Mesenchymal stem cell (in vitro differentiated cells and primary cell): ENCODE measurements around the gene ARHGEF19.
"Not testable (repeated sequence)": the region's sequence is repeated elsewhere in the genome, so short reads cannot be mapped to it uniquely, and the experiment has no call there.

ENCODE experiments used
- DNase-seq: peaks from one replicate; pipeline ENCODE4 v3.0.0-alpha.2; 2013
- H2AFZ ChIP-seq: one replicate; pipeline ENCODE4 v1.6.1; 2013; ENCODE audit warnings: low read depth, mild to moderate bottlenecking, control low read depth, inconsistent platforms, low read length, moderate library complexity
- H2AK5ac ChIP-seq: 2 replicates; pipeline ENCODE4 v1.6.1; 2013; ENCODE audit warnings: low read length, moderate library complexity, mild to moderate bottlenecking, inconsistent platforms; ENCODE audit not compliant: severe bottlenecking
- H2BK120ac ChIP-seq: one replicate; pipeline ENCODE4 v1.6.1; 2013; ENCODE audit warnings: low read depth, mild to moderate bottlenecking, inconsistent platforms, low read length, moderate library complexity
- H2BK12ac ChIP-seq, 2 experiments: one replicate each; pipeline ENCODE4 v1.6.1; 2013; ENCODE audit warnings: inconsistent platforms in 2 of 2, low read length in 2 of 2, mild to moderate bottlenecking in 2 of 2, moderate library complexity in 2 of 2, control low read depth in 1 of 2
- H2BK15ac ChIP-seq: one replicate; pipeline ENCODE4 v1.6.1; 2013; ENCODE audit warnings: mild to moderate bottlenecking, low read depth, inconsistent platforms; ENCODE audit not compliant: poor library complexity, severe bottlenecking
- H2BK5ac ChIP-seq: 2 replicates; pipeline ENCODE4 v1.6.1; 2013; ENCODE audit warnings: low read depth, mild to moderate bottlenecking, low read length, control low read depth, inconsistent platforms; ENCODE audit not compliant: poor library complexity, severe bottlenecking
- H3K14ac ChIP-seq, 2 experiments: one replicate each; pipeline ENCODE4 v1.6.1; 2013; ENCODE audit warnings: inconsistent platforms in 2 of 2, low read length in 2 of 2, control low read depth in 1 of 2, mild to moderate bottlenecking in 1 of 2, moderate library complexity in 1 of 2
- H3K18ac ChIP-seq, 2 experiments: one replicate each; pipeline ENCODE4 v1.6.1; 2013; ENCODE audit warnings: inconsistent platforms in 2 of 2, low read length in 2 of 2, control low read depth in 1 of 2, low read depth in 1 of 2, mild to moderate bottlenecking in 1 of 2
- H3K23ac ChIP-seq, 2 experiments: one replicate each; pipeline ENCODE4 v1.6.1; 2013; ENCODE audit warnings: inconsistent platforms in 2 of 2, low read length in 2 of 2, mild to moderate bottlenecking in 2 of 2, moderate library complexity in 2 of 2, control low read depth in 1 of 2
- H3K27ac ChIP-seq: 2 replicates; pipeline ENCODE4 v1.5.1; 2013; ENCODE audit warnings: mild to moderate bottlenecking, moderate library complexity, low read length, control low read depth, inconsistent platforms; ENCODE audit not compliant: poor library complexity, severe bottlenecking
- H3K27me3 ChIP-seq, 2 experiments: 2 replicates each; pipeline versions ENCODE4 v1.6.1 to v1.7.0; 2013; ENCODE audit warnings: low read length in 2 of 2, mild to moderate bottlenecking in 2 of 2, moderate library complexity in 2 of 2, control low read depth in 1 of 2, inconsistent platforms in 1 of 2; ENCODE audit not compliant: control insufficient read depth in 1 of 2, insufficient read depth in 1 of 2
- H3K36me3 ChIP-seq, 2 experiments: 2 replicates each; pipeline versions ENCODE4 v1.6.1 to v1.7.0; 2013; ENCODE audit warnings: low read length in 2 of 2, control low read depth in 1 of 2, inconsistent platforms in 1 of 2, low read depth in 1 of 2, mild to moderate bottlenecking in 1 of 2; ENCODE audit not compliant: insufficient read depth in 2 of 2, control insufficient read depth in 1 of 2
- H3K4ac ChIP-seq, 2 experiments: one replicate each; pipeline ENCODE4 v1.6.1; 2013; ENCODE audit warnings: inconsistent platforms in 2 of 2, low read length in 2 of 2, mild to moderate bottlenecking in 2 of 2, moderate library complexity in 2 of 2, control low read depth in 1 of 2, low read depth in 1 of 2
- H3K4me1 ChIP-seq: 2 replicates; pipeline ENCODE4 v1.6.1; 2013; ENCODE audit warnings: low read depth, low read length, control low read depth; ENCODE audit not compliant: control insufficient read depth, insufficient read depth
- H3K4me2 ChIP-seq: 2 replicates; pipeline ENCODE4 v1.6.1; 2013; ENCODE audit warnings: low read length, mild to moderate bottlenecking, inconsistent platforms; ENCODE audit not compliant: poor library complexity, severe bottlenecking
- H3K4me3 ChIP-seq, 2 experiments: 2 replicates each; pipeline versions ENCODE4 v1.5.1 to v1.7.0; 2013; ENCODE audit warnings: low read length in 2 of 2, mild to moderate bottlenecking in 2 of 2, control low read depth in 1 of 2, low read depth in 1 of 2; ENCODE audit not compliant: insufficient read depth in 1 of 2
- H3K79me1 ChIP-seq: replicated peaks from 2 replicates; pipeline ENCODE4 v1.6.1; 2013; ENCODE audit warnings: mild to moderate bottlenecking, control low read depth, low read length, inconsistent platforms; ENCODE audit not compliant: poor library complexity, severe bottlenecking
- H3K9ac ChIP-seq: 2 replicates; pipeline ENCODE4 v1.7.0; 2013; ENCODE audit warnings: mild to moderate bottlenecking, low read length, moderate library complexity
- H3K9me3 ChIP-seq: 2 replicates; pipeline ENCODE4 v1.7.0; 2013; ENCODE audit warnings: mild to moderate bottlenecking, low read length; ENCODE audit not compliant: control insufficient read depth
- H4K8ac ChIP-seq: one replicate; pipeline ENCODE4 v1.6.1; 2013; ENCODE audit warnings: inconsistent platforms, mild to moderate bottlenecking, low read length, moderate library complexity
- H4K91ac ChIP-seq: one replicate; pipeline ENCODE4 v1.6.1; 2013; ENCODE audit warnings: mild to moderate bottlenecking, low read length, inconsistent platforms
- WGBS: methylation state at CpG from one replicate; pipeline ENCODE4 v1.1.7; 2013; ENCODE audit warnings: mixed read lengths; 5-methylcytosine and 5-hydroxymethylcytosine counted together

The ARHGEF19 gene

DNA sequence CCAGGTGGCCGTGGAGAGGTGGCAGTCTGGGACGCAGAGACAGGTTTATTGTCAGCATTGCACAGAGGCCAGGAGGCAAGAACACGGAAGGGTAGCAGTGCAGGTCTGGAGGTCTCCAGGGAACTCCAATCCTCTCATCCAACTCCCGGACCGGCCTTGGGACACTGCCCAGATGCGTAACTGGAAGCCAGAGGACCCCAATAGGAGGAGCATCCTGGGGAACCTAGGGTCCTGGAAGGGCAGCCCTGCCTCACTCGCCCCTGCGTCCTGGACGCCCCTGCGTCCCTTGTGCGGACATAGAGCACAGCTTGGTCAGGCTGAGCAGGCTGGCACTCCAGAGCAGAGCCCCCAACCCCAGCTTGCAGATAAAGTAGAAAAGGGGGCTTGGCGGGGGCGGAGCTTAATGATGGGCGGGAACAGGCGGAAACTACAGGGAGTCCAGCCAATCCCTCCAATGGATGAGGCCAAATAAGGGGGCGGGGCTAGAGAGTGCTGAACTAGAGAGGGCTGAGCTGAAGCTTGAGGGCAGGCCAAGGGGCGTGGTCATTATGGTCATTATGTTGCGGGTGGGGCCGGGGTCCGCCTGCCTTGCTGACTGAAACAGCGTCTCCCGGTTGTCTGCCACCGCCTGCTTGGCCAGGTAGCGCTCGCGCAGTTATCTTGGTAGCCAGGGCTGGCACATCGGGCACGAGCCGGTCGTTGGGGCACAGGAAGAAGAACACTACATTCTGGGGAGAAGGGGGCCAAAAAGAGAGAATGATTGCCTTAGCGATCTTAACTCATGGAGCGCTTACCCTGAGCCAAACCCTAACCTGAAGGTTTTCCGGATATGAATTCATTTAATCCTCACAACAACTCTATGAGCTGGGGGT is 3.7 kb upstream of the ARHGEF19 start:
- H3K27ac ChIP-seq = no peak overlapping the region
- no peak overlapping the region for H3K4ac ChIP-seq
- peak overlapping the region in 1 of 2 experiments; percentile 43 for H2BK12ac ChIP-seq
- peaks cover 0 to 13% of the 10 kb centered on the region in 2 experiments for H3K27me3 ChIP-seq
- peak overlapping the region in 1 of 2 experiments; percentile 51 for H3K18ac ChIP-seq
- H2BK15ac ChIP-seq = no peak overlapping the region
- H3K4me3 ChIP-seq = peak overlapping the region in 1 of 2 experiments; percentile 79
- no peaks in the 10 kb centered on the region for H3K79me1 ChIP-seq
- no peak overlapping the region for H2BK5ac ChIP-seq
- H3K23ac ChIP-seq = no peak overlapping the region
- H2AFZ ChIP-seq = peak overlapping the region; percentile 67
- peak overlapping the region; percentile 95 for H4K8ac ChIP-seq
- H3K36me3 ChIP-seq = no peaks in the 10 kb centered on the region
- H2AK5ac ChIP-seq = no peak overlapping the region
- WGBS = 15% methylated on average over 33 of the region's 33 CpGs
- H3K4me2 ChIP-seq = peak overlapping the region; percentile 66
- H3K4me1 ChIP-seq = peaks cover 13% of the 10 kb centered on the region
- H2BK120ac ChIP-seq = no peak overlapping the region
- H3K14ac ChIP-seq = no peak overlapping the region
- peak overlapping the region; percentile 62 for H3K9ac ChIP-seq
- peak overlapping the region; percentile 71 for H4K91ac ChIP-seq
- no peaks in the 10 kb centered on the region for H3K9me3 ChIP-seq
- peak; percentile 90 for DNase-seq

DNA sequence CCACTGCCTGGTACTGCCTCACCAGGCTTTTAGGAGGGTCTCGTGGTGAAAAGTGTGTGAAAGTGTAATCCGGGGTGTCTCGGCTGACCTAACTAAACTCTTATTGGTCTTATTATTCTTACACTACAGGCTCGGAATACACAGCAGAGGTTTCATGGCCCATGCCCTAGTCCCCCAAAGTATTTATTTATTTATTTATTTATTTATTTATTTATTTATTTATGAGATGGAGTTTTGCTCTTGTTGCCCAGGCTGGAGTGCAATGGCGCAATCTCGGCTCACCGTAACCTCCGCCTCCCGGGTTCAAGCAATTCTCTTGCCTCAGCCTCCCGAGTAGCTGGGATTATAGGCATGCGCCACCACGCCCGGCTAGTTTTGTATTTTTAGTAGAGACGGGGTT is 2.8 kb upstream of the ARHGEF19 start:
- not testable (repeated sequence) for H3K4ac ChIP-seq, H3K14ac ChIP-seq, H3K4me2 ChIP-seq, H3K23ac ChIP-seq, H3K18ac ChIP-seq, DNase-seq, H2AK5ac ChIP-seq, H3K36me3 ChIP-seq, H3K4me3 ChIP-seq, H2BK5ac ChIP-seq, H3K9ac ChIP-seq, H2BK12ac ChIP-seq, H2BK120ac ChIP-seq, H3K27ac ChIP-seq, H2BK15ac ChIP-seq, H3K9me3 ChIP-seq, H4K91ac ChIP-seq, H2AFZ ChIP-seq, H3K79me1 ChIP-seq, H4K8ac ChIP-seq
- 97% methylated on average over 10 of the region's 14 CpGs for WGBS
- Histone ChIP-seq H3K27me3 (peaks cover 0 to 13% of the 10 kb centered on the region in 2 experiments), H3K4me1 (peaks cover 13% of the 10 kb centered on the region)

DNA sequence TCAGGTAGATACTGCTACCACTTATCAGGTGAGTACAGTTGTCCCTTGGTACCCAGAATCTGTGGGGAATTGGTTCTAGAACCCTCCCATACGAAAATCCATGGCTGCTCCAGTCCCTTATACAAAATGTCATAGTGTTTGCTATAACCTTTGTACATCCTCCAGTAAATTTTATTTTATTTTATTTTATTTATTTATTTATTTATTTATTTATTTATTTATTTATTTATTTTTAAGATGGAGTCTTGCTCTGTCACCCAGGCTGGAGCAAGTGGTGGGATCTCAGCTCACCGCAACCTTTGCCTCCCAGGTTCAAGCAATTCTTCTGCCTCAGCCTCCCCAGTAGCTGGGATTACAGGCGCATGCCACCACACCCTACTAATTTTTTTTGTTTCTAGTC is 1.1 kb upstream of the ARHGEF19 start:
- H3K18ac ChIP-seq, H3K23ac ChIP-seq, H3K27ac ChIP-seq, H3K79me1 ChIP-seq, H2BK15ac ChIP-seq, H2AK5ac ChIP-seq, H3K36me3 ChIP-seq, H3K14ac ChIP-seq, H2BK12ac ChIP-seq, H4K8ac ChIP-seq, H3K9ac ChIP-seq, H3K4ac ChIP-seq, H3K4me3 ChIP-seq, DNase-seq, H3K4me2 ChIP-seq, H4K91ac ChIP-seq, H3K9me3 ChIP-seq, H2BK5ac ChIP-seq, H2BK120ac ChIP-seq, H2AFZ ChIP-seq: not testable (repeated sequence)
- H3K4me1 ChIP-seq = peaks cover 19% of the 10 kb centered on the region
- WGBS = 100% methylated on average over 2 of the region's 3 CpGs
- peaks cover 0 to 13% of the 10 kb centered on the region in 2 experiments for H3K27me3 ChIP-seq

DNA sequence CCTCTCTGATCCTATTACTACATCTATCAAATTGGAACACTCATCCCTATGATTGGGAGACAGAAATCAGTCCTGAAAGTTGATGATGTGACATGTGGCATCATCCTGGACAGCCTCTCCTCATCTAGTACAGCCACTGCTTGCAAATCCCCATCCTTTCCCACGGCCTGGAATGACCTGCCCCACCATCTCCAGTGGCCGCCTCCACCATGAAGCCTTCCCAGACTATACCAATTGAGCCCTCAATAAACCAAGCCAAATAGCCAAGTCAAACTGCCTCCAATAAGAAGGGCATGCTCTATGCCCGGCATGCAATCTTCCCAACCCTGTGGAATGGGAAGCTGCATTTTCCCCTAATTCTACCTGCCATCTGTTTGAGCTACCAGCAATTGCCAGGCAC is 561 bp upstream of the ARHGEF19 start:
- no peak for DNase-seq

More for the DNA sequence above, 561 bp upstream of the ARHGEF19 start:
- H2BK120ac ChIP-seq = no peak overlapping the region
- H3K27me3 ChIP-seq = peaks cover 0 to 13% of the 10 kb centered on the region in 2 experiments
- H3K36me3 ChIP-seq = no peaks in the 10 kb centered on the region
- H3K9ac ChIP-seq = no peak overlapping the region
- H3K4ac ChIP-seq = no peak overlapping the region
- no peak overlapping the region for H3K14ac ChIP-seq
- H3K4me2 ChIP-seq = no peak overlapping the region
- no peak overlapping the region for H3K4me3 ChIP-seq
- H4K8ac ChIP-seq = no peak overlapping the region
- peaks cover 20% of the 10 kb centered on the region for H3K4me1 ChIP-seq
- no peak overlapping the region for H2BK5ac ChIP-seq
- H2AK5ac ChIP-seq = no peak overlapping the region
- 57% methylated on average over 3 of the region's 3 CpGs for WGBS
- H3K27ac ChIP-seq = no peak overlapping the region
- no peaks in the 10 kb centered on the region for H3K9me3 ChIP-seq
- H4K91ac ChIP-seq = no peak overlapping the region
- H2AFZ ChIP-seq = no peak overlapping the region
- H3K23ac ChIP-seq = no peak overlapping the region
- H3K79me1 ChIP-seq = no peaks in the 10 kb centered on the region
- H3K18ac ChIP-seq = no peak overlapping the region
- no peak overlapping the region for H2BK15ac ChIP-seq
- no peak overlapping the region for H2BK12ac ChIP-seq
